ENCODE measurements around the gene GRK3.

Gene GRK3

DNA sequence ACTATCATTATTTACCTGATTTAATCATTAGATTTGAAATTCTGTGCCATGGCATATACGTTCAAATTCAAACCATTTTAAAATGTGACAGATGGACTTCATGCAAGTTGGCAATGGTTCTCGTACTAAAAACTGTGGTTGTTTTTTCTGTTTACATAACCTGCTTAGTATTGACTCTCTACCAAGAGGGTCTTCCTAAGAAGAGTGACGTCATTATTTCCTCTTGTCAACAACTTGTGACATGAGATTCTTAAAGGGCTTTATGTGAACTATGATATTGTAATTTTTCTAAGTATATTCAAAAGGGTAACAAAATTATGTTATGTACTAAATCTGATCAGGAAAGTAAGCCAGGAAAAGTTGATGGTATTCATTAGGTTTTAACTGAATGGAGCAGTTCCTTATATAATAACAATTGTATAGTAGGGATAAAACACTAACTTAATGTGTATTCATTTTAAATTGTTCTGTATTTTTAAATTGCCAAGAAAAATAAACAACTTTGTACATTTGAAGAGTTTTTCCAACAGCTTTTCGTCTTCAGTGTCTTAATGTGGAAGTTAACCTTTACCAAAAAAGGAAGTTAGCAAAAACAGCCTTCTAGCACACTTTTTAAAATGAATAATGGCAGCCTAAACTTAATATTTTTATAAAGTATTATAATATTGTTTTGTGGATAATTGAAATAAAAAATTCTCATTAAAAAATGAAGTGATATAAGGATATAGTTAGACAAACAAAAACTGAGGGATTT, 87.0 kb downstream of the GRK3 start:
- no peak overlapping the region for H3K4ac ChIP-seq (ENCODE audit: low read length)
- no peak overlapping the region for H2AK5ac ChIP-seq (ENCODE audit: low read depth, low read length)
- H2BK15ac ChIP-seq (ENCODE audit: low read length) = no peak overlapping the region
- H3K27me3 ChIP-seq (ENCODE audit: control insufficient read depth in 3 of 3, insufficient read depth in 3 of 3, low read depth in 1 of 3, low read length in 3 of 3) = no peaks in the 10 kb centered on the region
- H2BK120ac ChIP-seq (ENCODE audit: low read depth, low read length) = no peak overlapping the region
- no peak overlapping the region for H3K9ac ChIP-seq (ENCODE audit: low read depth, low read length, poor library complexity)
- DNase-seq (ENCODE audit: low spot score) = no peak
- no peak overlapping the region for H3K27ac ChIP-seq (replicated peaks; ENCODE audit: low read length)
- H4K91ac ChIP-seq (ENCODE audit: low read depth, low read length, poor library complexity) = no peak overlapping the region
- no CpG with 5 or more reads among the region's 4 CpGs for WGBS, 2 donors (ENCODE audit: extremely low coverage in 2 of 2, insufficient read length in 2 of 2, insufficient replicate concordance in 1 of 2)
- no peak overlapping the region for H3K14ac ChIP-seq (ENCODE audit: low read length)
- no peak overlapping the region for H3K4me2 ChIP-seq (ENCODE audit: insufficient read depth, low read length, poor library complexity, severe bottlenecking)
- no peak overlapping the region for H2BK5ac ChIP-seq (ENCODE audit: low read length)
- H3K4me1 ChIP-seq (ENCODE audit: control insufficient read depth in 2 of 2, insufficient read depth in 1 of 2, low read depth in 1 of 2, low read length in 2 of 2) = no peaks in the 10 kb centered on the region
- H2AFZ ChIP-seq (ENCODE audit: low read length) = no peak overlapping the region
- H3K23ac ChIP-seq (ENCODE audit: low read depth, low read length, poor library complexity) = no peak overlapping the region
- H3K36me3 ChIP-seq (replicated peaks in 1 of 2; ENCODE audit: control insufficient read depth in 2 of 2, insufficient read depth in 2 of 2, low read length in 2 of 2) = peaks cover 0 to 4% of the 10 kb centered on the region in 2 donors
- H3K4me3 ChIP-seq (ENCODE audit: low read length in 2 of 2) = no peak overlapping the region
- no peak overlapping the region for H4K8ac ChIP-seq (ENCODE audit: low read depth, low read length)
- no peaks in the 10 kb centered on the region for H3K9me3 ChIP-seq (replicated peaks in 1 of 2; ENCODE audit: control insufficient read depth in 2 of 2, insufficient read depth in 1 of 2, low read depth in 1 of 2, low read length in 2 of 2)
- no peak overlapping the region for H3K18ac ChIP-seq (ENCODE audit: low read length)
- H3K79me1 ChIP-seq (ENCODE audit: low read depth, low read length) = no peaks in the 10 kb centered on the region
- H2BK12ac ChIP-seq (ENCODE audit: low read length) = no peak overlapping the region

DNA sequence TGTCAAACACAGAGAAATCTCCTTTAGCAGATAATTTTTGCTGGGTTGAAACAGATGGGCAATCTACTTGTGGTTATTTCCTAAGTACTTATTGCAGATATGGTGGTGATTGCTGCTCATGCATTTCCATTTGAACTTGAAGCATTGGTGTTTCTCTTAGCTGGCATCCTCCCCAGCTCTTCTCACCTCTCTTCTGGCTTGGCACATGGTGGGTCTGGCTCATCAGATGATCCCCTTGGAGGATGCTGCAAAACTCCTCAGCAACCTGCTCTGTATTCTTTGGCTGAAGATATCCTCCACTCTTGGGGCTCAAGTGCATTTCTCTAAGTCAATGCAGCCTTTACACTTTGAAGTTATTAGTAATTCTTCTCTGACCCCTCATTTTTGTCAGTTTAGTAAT, 90.2 kb downstream of the GRK3 start:
- Histone ChIP-seq H3K4me2 (ENCODE audit: insufficient read depth, low read length, poor library complexity, severe bottlenecking) (no peak overlapping the region), H3K9ac (ENCODE audit: low read depth, low read length, poor library complexity) (no peak overlapping the region), H3K9me3 (replicated peaks in 1 of 2; ENCODE audit: control insufficient read depth in 2 of 2, insufficient read depth in 1 of 2, low read depth in 1 of 2, low read length in 2 of 2) (no peaks in the 10 kb centered on the region), H2BK15ac (ENCODE audit: low read length) (no peak overlapping the region), H4K8ac (ENCODE audit: low read depth, low read length) (no peak overlapping the region), H2AFZ (ENCODE audit: low read length) (no peak overlapping the region), H3K27ac (replicated peaks; ENCODE audit: low read length) (no peak overlapping the region), H2BK12ac (ENCODE audit: low read length) (no peak overlapping the region), H3K4me1 (ENCODE audit: control insufficient read depth in 2 of 2, insufficient read depth in 1 of 2, low read depth in 1 of 2, low read length in 2 of 2) (no peaks in the 10 kb centered on the region), H3K4ac (ENCODE audit: low read length) (no peak overlapping the region), H3K36me3 (replicated peaks in 1 of 2; ENCODE audit: control insufficient read depth in 2 of 2, insufficient read depth in 2 of 2, low read length in 2 of 2) (no peaks in the 10 kb centered on the region), H3K27me3 (ENCODE audit: control insufficient read depth in 3 of 3, insufficient read depth in 3 of 3, low read depth in 1 of 3, low read length in 3 of 3) (no peaks in the 10 kb centered on the region), H3K4me3 (ENCODE audit: low read length in 2 of 2) (no peak overlapping the region), H2AK5ac (ENCODE audit: low read depth, low read length) (no peak overlapping the region), H2BK120ac (ENCODE audit: low read depth, low read length) (no peak overlapping the region), H3K23ac (ENCODE audit: low read depth, low read length, poor library complexity) (no peak overlapping the region), H2BK5ac (ENCODE audit: low read length) (no peak overlapping the region), H4K91ac (ENCODE audit: low read depth, low read length, poor library complexity) (no peak overlapping the region), H3K79me1 (ENCODE audit: low read depth, low read length) (no peaks in the 10 kb centered on the region), H3K18ac (ENCODE audit: low read length) (no peak overlapping the region), H3K14ac (ENCODE audit: low read length) (no peak overlapping the region)
- no peak for DNase-seq (ENCODE audit: low spot score)

DNA sequence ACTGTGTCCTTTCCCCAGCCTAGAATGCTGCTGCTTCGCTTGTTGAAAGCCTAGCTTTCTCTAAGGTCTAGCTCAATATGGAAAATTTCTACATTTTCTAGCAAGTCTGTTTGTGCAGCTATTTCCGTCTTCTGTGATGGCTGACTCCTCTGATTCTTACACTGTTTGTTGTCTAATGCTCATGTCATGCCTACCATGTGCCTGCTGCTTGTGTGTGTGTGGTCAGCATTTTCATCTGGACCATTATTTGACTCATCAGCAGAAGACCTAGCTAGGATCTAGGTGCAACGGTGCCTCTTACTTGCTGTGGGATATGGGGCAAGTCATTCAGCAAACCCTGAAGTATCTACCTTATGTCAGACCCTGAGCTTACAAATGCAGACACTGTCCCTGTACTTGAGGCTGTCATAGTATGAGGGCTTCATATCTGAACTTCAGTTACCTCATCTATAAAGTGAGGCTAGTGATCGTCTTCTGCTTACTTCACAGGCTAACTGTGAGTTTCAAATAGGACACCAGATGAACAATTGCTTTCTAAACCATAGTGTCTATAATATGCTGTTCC, 91.0 kb downstream of the GRK3 start:
- no peak overlapping the region for H3K9ac ChIP-seq (ENCODE audit: low read depth, low read length, poor library complexity)
- H4K91ac ChIP-seq (ENCODE audit: low read depth, low read length, poor library complexity) = no peak overlapping the region
- H3K14ac ChIP-seq (ENCODE audit: low read length) = no peak overlapping the region
- no CpG with 5 or more reads among the region's 4 CpGs for WGBS, 2 donors (ENCODE audit: extremely low coverage in 2 of 2, insufficient read length in 2 of 2, insufficient replicate concordance in 1 of 2)
- H3K18ac ChIP-seq (ENCODE audit: low read length) = no peak overlapping the region
- no peak overlapping the region for H3K4ac ChIP-seq (ENCODE audit: low read length)
- H3K4me1 ChIP-seq (ENCODE audit: control insufficient read depth in 2 of 2, insufficient read depth in 1 of 2, low read depth in 1 of 2, low read length in 2 of 2) = no peaks in the 10 kb centered on the region
- no peak overlapping the region for H3K4me2 ChIP-seq (ENCODE audit: insufficient read depth, low read length, poor library complexity, severe bottlenecking)
- H2BK120ac ChIP-seq (ENCODE audit: low read depth, low read length) = no peak overlapping the region
- no peak overlapping the region for H4K8ac ChIP-seq (ENCODE audit: low read depth, low read length)
- H3K27me3 ChIP-seq (ENCODE audit: control insufficient read depth in 3 of 3, insufficient read depth in 3 of 3, low read depth in 1 of 3, low read length in 3 of 3) = no peaks in the 10 kb centered on the region
- H3K23ac ChIP-seq (ENCODE audit: low read depth, low read length, poor library complexity) = no peak overlapping the region
- H2BK15ac ChIP-seq (ENCODE audit: low read length) = no peak overlapping the region
- H3K9me3 ChIP-seq (replicated peaks in 1 of 2; ENCODE audit: control insufficient read depth in 2 of 2, insufficient read depth in 1 of 2, low read depth in 1 of 2, low read length in 2 of 2) = no peaks in the 10 kb centered on the region
- H2AFZ ChIP-seq (ENCODE audit: low read length) = no peak overlapping the region
- H3K36me3 ChIP-seq (replicated peaks in 1 of 2; ENCODE audit: control insufficient read depth in 2 of 2, insufficient read depth in 2 of 2, low read length in 2 of 2) = no peaks in the 10 kb centered on the region
- H3K79me1 ChIP-seq (ENCODE audit: low read depth, low read length) = no peaks in the 10 kb centered on the region
- DNase-seq (ENCODE audit: low spot score) = no peak
- H3K27ac ChIP-seq (replicated peaks; ENCODE audit: low read length) = no peak overlapping the region
- no peak overlapping the region for H3K4me3 ChIP-seq (ENCODE audit: low read length in 2 of 2)
- H2BK12ac ChIP-seq (ENCODE audit: low read length) = no peak overlapping the region
- no peak overlapping the region for H2BK5ac ChIP-seq (ENCODE audit: low read length)
- no peak overlapping the region for H2AK5ac ChIP-seq (ENCODE audit: low read depth, low read length)

DNA sequence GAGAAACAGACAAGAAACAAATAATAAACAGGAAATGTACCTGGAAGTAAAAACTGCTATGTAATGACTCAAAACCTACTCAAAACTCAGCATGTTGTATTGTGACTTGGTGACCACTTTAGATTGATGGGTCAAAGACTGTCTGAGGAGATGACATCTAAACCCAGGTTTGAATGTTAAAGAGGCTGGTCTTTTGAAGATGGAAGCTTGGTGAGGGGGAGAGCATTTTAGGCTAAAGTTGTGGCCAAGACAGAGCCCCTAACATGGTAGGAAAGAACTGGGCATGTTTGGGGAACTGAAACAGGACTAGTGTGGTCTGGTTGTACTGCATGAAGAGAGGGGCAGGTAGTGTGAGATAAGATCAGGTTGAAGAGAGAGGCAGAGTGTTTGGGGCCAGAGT, 92.2 kb downstream of the GRK3 start:
- H3K9me3 ChIP-seq (replicated peaks in 1 of 2; ENCODE audit: control insufficient read depth in 2 of 2, insufficient read depth in 1 of 2, low read depth in 1 of 2, low read length in 2 of 2) = no peaks in the 10 kb centered on the region

More for the DNA sequence above, 92.2 kb downstream of the GRK3 start:
- Histone ChIP-seq H3K4ac (ENCODE audit: low read length) (no peak overlapping the region), H3K9ac (ENCODE audit: low read depth, low read length, poor library complexity) (no peak overlapping the region), H3K23ac (ENCODE audit: low read depth, low read length, poor library complexity) (no peak overlapping the region), H2BK120ac (ENCODE audit: low read depth, low read length) (no peak overlapping the region), H2AFZ (ENCODE audit: low read length) (no peak overlapping the region), H3K4me1 (ENCODE audit: control insufficient read depth in 2 of 2, insufficient read depth in 1 of 2, low read depth in 1 of 2, low read length in 2 of 2) (no peaks in the 10 kb centered on the region), H4K8ac (ENCODE audit: low read depth, low read length) (no peak overlapping the region), H3K4me3 (ENCODE audit: low read length in 2 of 2) (no peak overlapping the region), H3K79me1 (ENCODE audit: low read depth, low read length) (no peaks in the 10 kb centered on the region), H3K27ac (replicated peaks; ENCODE audit: low read length) (no peak overlapping the region), H3K18ac (ENCODE audit: low read length) (no peak overlapping the region), H3K27me3 (ENCODE audit: control insufficient read depth in 3 of 3, insufficient read depth in 3 of 3, low read depth in 1 of 3, low read length in 3 of 3) (no peaks in the 10 kb centered on the region), H3K4me2 (ENCODE audit: insufficient read depth, low read length, poor library complexity, severe bottlenecking) (no peak overlapping the region), H2AK5ac (ENCODE audit: low read depth, low read length) (no peak overlapping the region), H2BK15ac (ENCODE audit: low read length) (no peak overlapping the region), H2BK12ac (ENCODE audit: low read length) (no peak overlapping the region), H4K91ac (ENCODE audit: low read depth, low read length, poor library complexity) (no peak overlapping the region), H3K14ac (ENCODE audit: low read length) (no peak overlapping the region), H3K36me3 (replicated peaks in 1 of 2; ENCODE audit: control insufficient read depth in 2 of 2, insufficient read depth in 2 of 2, low read length in 2 of 2) (no peaks in the 10 kb centered on the region), H2BK5ac (ENCODE audit: low read length) (no peak overlapping the region)
- no peak for DNase-seq (ENCODE audit: low spot score)

Measured in neuronal stem cell (in vitro differentiated cells).